Right lobe of liver (tissue), 4 donors: ENCODE data around the gene CNOT4.

Source experiments
- POLR2A ChIP-seq: fragments of 450-650 bp; IDR thresholded peaks from one replicate; pipeline ENCODE4 v1.6.1; 2017; ENCODE audit warnings: antibody characterized with exemption, mild to moderate bottlenecking
- TF ChIP-seq, protein P1 (sequence below), 4 donors: fragments of 200-600 bp in 3 of 4; fragments of 450-650 bp in 1 of 4; IDR thresholded peaks; one replicate each; pipeline versions ENCODE4 v1.5.1 to v1.8.0; 2016 to 2022; ENCODE audit warnings: antibody characterized with exemption in 4 of 4, mild to moderate bottlenecking in 2 of 4
- donor health status: DM: no; HTN: no; CAD: no.
- donor health status: DM: no; HTN: no; CAD: no.
- donor health status: DM: no; HTN: yes; CAD: no.

DNA sequence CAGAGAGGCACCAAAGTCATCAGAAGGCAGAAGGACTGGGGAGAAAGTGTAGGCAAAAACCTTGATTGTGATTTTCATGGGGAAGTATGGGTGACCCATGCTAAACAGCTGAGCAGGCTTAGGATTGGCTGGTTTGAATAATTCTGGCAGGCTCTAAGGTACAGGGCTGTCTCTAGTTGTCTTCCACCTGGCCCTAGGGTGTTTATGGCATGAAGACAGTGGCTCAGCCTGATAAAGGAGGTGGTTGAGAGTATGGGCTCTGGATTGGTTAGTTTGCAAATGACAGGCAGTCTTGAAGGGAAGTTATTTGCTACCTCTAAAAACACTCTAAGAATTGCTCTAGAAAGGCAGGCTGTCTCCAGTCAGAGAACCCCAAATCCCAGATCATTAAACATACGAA lies 176.0 kb downstream of the CNOT4 start:
- no peak for TF ChIP-seq POLR2A
- TF ChIP-seq, protein P1, sequence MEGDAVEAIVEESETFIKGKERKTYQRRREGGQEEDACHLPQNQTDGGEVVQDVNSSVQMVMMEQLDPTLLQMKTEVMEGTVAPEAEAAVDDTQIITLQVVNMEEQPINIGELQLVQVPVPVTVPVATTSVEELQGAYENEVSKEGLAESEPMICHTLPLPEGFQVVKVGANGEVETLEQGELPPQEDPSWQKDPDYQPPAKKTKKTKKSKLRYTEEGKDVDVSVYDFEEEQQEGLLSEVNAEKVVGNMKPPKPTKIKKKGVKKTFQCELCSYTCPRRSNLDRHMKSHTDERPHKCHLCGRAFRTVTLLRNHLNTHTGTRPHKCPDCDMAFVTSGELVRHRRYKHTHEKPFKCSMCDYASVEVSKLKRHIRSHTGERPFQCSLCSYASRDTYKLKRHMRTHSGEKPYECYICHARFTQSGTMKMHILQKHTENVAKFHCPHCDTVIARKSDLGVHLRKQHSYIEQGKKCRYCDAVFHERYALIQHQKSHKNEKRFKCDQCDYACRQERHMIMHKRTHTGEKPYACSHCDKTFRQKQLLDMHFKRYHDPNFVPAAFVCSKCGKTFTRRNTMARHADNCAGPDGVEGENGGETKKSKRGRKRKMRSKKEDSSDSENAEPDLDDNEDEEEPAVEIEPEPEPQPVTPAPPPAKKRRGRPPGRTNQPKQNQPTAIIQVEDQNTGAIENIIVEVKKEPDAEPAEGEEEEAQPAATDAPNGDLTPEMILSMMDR (IDR thresholded peaks at IDR 0.05) = no peak
